Measurements from ENCODE around the gene PPP4R1.

DNA sequence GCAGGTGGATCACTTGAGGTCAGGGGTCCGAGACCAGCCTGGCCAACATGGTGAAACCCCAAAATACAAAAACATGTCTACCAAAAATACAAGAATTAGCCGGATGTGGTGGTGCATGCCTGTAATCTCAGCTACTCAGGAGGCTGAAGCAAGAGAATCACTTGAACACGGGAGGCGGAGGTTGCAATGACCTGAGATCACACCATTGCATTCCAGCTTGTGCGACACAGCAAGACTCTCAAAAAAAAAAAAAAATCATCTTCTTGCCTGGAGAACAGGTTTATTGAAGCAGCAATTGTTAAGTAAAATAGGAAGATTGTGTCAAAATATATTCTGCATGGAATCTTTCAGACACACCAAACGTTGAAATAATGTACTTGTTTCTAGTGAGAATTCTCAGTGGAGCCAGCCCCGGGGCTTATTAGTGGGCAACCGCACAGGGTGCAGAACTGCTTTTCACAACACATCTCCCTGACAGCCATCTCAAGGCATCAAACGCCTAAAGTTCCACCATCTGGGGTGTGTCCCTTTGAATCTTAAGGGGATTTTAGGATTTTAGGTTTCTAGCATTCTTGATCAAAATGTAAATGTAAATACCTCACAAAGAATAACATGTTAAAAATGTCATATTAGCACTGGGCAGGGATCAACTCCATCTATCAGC is 28.6 kb upstream of the PPP4R1 start:
- no peak for TF ChIP-seq TAF1 (IDR thresholded peaks at IDR 0.05; ENCODE audit: borderline replicate concordance, insufficient read depth, low read length)
- TF ChIP-seq, protein P1, sequence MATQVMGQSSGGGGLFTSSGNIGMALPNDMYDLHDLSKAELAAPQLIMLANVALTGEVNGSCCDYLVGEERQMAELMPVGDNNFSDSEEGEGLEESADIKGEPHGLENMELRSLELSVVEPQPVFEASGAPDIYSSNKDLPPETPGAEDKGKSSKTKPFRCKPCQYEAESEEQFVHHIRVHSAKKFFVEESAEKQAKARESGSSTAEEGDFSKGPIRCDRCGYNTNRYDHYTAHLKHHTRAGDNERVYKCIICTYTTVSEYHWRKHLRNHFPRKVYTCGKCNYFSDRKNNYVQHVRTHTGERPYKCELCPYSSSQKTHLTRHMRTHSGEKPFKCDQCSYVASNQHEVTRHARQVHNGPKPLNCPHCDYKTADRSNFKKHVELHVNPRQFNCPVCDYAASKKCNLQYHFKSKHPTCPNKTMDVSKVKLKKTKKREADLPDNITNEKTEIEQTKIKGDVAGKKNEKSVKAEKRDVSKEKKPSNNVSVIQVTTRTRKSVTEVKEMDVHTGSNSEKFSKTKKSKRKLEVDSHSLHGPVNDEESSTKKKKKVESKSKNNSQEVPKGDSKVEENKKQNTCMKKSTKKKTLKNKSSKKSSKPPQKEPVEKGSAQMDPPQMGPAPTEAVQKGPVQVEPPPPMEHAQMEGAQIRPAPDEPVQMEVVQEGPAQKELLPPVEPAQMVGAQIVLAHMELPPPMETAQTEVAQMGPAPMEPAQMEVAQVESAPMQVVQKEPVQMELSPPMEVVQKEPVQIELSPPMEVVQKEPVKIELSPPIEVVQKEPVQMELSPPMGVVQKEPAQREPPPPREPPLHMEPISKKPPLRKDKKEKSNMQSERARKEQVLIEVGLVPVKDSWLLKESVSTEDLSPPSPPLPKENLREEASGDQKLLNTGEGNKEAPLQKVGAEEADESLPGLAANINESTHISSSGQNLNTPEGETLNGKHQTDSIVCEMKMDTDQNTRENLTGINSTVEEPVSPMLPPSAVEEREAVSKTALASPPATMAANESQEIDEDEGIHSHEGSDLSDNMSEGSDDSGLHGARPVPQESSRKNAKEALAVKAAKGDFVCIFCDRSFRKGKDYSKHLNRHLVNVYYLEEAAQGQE (IDR thresholded peaks at IDR 0.05; ENCODE audit: insufficient read depth in 1 of 2, low read depth in 2 of 2, low read length in 2 of 2) = no peak
- no peak for TF ChIP-seq POLR2AphosphoS5 (IDR thresholded peaks at IDR 0.05; ENCODE audit: low read depth, low read length)

Data from PFSK-1 (cell line).